T1000 (cell line): ENCODE data around the gene CRYBG2.
"Not testable (repeated sequence)": the region's sequence is repeated elsewhere in the genome, so short reads cannot be mapped to it uniquely, and the experiment has no call there.

ENCODE experiments used
- DNase-seq: peaks from one replicate; lab custom pipeline; 2025; ENCODE audit warnings: mixed read lengths; lab: John Stamatoyannopoulos, UW

Gene CRYBG2

DNA sequence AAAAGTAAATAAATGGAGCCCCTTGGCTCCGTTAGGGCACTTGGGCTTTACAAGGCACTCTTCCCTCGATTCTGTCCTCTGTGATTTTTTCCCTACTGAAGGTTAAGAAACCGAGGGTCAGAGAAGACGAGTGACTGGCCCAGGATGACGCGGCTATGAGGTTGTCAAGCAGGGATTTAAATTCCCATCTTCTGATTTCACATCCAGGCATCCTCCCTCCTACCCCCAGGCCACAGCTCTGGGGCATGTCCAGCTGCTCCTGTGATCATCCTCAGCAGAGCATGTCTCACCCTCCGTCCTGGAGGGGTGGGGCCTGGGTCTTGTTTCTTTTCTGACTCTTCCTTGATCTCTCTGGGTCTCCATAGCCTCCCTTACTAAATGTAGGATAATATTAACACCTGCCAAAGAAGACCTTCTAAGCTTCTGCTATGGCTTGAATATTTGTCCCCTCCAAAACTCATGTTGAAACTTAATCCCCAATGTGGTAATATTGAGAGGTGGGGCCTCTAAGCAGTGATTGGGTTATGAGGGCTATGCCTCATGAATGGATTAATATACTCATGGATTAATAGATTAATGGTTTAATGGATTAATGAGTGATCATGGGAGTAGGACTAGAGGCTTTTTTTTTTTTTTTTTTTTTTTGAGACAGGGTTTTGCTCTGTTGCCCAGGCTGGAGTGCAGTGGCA is 4.6 kb downstream of the CRYBG2 start:
- peak; percentile 65 for DNase-seq

DNA sequence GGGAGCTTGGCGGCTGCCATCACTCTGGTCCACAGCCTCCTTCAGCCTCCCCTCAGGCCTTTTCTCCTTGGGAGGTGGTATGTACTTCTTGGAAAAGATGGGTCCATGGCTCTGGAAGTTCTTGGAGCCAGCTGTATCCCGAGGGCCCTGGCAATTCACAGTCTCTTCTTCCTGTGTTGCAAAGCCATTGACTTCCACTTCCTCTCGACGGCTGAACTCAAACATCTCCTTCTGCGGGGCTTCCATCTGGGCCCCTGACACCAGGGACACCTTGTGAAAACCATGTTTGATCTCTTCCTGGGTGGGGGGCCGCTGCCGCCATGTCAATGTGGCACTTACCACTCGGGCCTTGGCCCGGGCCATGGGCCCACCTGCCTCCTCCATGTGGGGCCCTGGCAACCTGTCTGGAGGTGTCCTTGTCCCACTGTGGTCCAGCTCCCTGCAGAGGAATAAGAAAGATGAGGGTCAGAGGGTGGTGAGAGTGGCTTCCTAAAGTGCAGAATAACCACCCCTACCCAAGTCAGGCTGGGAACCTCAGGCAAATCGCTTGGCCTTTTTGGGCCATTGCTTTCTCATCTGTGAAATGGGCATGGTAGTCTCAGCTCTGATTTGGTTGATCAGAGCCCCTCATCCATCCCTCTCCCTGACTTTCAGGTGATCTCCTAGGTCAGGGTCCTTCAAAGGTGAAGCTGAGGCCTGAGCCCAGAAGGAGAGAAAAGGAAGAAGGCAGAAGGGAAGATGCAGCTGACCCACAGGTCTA is 7.5 kb downstream of the CRYBG2 start:
- DNase-seq, result no peak

DNA sequence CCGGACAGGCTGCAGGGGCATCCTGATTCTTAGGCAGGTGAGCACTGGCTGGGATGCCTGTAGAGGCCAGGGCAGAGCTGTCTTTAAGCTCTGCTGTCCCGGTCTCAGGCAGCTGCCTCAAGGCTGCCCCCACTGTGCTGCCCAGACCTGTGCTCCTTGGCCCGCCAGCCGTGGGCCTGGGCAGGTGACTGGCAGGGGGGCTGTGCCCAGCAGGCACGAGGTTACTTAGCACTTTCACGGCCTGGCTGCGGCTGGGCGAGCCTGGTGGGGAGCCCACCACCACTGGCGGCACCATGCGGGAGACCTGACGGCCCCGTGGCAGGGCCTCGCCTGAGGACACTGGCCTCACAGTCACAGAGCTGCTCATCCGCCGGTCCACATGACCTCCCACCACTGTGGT is 8.2 kb downstream of the CRYBG2 start:
- no peak for DNase-seq

DNA sequence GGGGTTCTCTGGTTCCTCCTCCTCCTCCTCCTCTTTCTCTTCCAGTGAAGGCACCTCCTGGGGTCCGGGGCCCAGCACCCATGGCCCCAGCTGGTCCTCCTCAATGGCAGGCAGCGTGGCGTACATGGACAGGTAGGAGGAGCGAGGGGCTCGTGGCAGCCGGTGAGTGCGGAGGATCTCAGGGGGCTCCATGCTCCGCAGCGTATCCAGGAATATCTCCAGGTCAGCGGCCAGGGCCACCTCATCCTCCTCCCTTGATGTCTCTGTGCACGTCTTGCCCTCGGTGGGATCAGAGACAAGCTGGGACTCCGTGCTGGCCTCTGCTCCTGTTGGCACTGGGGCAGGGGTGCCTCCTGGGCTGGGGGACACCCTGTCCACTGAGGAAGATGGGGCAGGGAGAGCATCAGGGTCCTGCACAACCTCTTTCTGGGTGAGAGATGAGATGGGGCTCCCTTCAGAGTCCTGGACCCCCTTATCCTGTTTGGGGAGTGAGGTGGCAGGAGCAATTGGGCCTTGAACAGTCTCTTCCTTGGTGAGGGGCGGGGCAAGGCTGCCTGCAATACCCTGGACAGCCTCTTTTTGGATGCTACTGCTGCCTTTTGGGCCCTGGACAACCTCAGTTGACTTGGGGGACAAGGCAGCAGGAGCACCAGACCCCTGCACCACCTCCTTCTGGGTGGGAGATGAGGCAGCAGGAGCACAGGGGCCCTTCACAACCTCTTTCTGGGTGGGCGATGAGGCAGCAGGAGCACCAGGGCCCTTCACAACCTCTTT is 9.6 kb downstream of the CRYBG2 start:
- no peak for DNase-seq

- no peak for DNase-seq
These were observed 13.9 kb downstream of the CRYBG2 start for GRCh38 chr1:26340047-26340481.

- no peak for DNase-seq
These were observed 15.3 kb downstream of the CRYBG2 start for GRCh38 chr1:26338670-26339069.

- DNase-seq, result no peak
These were observed 16.3 kb downstream of the CRYBG2 start for GRCh38 chr1:26337625-26338024.

DNA sequence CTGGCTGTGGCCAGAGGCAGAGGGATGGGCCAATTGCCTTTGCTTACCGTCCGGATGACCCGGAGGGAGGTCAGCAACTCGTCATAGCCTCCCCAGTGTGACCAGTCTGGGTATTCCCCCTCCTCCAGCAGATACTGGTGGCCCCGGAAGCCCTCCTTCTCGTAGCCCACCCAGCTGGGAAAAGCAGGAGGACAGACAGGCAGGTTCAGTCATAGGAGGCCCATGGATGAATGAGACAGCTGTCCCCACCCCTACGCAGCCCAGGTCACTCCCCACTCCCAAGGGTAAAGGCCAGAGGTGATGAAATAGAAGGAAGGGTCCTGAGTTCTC is 16.8 kb downstream of the CRYBG2 start:
- no peak for DNase-seq

DNA sequence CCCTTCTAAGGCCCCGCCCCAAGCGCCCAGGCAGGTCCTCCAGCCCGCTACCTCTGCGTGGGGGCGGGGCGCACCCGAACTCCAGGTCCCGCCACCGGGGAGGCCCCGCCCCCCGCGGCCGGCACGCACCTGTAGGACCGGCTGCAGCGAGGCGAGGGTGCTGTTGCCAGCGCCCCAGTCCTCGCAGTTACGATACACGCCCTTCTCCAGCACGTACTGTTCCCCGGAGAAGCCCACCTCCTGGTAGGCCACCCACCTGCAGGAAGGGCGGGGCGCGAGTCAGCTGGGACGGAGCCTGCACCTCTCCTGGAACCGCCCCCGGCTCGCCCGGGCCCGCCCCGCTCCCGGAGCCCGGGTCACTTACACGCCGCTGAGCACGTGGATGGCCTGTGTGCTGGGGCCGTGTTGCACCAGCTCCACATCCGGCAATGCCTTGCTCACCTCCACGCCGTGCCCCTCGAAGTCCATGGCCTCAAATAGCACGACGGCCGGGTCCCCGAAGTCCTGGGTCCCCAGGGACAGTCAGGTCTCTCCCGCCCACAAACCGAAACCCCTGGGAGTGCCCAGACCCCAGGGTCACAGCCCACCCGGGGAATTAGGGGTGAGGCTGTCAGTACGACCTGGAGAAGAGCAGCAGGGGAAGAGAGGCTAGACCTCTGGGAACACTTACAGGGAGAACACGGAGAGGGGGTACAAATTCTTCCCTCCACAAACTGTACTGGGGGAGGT is 17.3 kb downstream of the CRYBG2 start:
- DNase-seq, result no peak

DNA sequence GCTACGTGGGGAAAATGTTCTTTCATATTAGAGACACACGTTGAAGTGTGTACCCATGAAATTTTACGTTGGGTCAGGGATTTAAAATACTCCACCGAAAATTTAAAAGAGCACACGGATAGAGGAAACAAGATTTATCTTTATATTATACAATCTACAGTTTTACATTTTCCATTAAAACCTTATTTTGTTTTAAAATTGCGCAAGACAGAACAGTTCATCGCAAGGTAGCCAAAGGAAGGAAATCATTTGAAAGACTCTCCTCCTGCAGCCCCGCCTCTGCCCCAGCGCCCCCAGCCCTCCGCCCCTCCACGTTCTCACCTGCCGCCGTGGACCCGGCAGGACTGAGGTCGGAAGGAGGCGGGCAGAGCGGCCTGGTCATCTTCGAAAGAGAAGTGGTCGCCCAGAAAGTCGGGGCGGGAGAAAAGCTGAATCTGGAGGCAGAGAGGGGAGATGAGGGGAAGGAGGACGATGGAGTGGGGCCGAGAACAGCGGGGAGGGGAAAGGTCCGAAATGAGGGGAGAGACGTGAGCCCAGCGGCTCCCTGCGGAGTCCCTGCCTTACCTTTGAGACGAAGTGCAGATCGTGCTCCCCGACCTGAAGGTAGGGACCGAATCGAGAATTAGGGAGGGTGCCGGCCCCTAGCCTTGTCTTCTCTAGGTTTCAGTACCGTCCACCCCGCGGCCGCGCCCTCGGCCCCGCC is 18.0 kb downstream of the CRYBG2 start:
- DNase-seq, result no peak

DNA sequence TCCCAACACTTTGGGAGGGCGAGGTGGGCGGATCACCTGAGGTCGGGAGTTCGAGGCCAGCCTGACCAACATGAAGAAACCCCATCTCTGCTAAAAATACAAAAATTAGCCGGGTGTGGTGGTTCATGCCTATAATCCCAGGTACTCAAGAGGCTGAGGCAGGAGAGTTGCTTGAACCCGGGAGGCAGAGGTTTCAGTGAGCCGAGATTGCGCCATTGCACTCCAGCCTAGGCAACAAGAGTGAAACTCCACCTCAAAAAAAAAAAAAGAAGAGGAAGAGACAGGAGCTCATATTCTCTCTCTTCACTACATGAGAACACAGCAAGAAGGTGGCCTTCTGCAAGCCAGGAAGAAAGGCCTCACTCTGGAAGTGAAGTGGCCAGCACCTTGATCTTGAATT is 20.6 kb downstream of the CRYBG2 start:
- not testable (repeated sequence) for DNase-seq

DNA sequence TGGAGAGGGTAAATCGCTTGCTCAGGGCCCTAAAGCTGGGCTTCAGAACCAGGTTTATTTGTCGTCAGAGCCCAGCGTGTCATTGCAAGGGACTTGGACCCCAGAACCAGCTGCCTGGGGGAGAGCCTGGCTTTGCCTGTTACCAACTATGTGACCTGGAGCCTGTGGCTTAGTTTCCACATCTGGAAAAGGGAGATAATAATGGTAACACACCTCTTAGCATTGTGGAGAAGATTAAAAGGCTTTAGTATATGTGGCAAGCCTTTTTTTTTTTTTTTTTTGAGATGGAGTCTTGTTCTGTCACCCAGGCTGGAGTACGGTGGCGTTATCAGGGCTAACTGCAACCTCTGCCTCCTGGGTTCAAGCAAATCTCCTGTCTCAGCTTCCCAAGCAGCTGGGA is 23.7 kb downstream of the CRYBG2 start:
- DNase-seq, result no peak

- DNase-seq, result not testable (repeated sequence)
These were observed 24.6 kb downstream of the CRYBG2 start for GRCh38 chr1:26329380-26329779.

DNA sequence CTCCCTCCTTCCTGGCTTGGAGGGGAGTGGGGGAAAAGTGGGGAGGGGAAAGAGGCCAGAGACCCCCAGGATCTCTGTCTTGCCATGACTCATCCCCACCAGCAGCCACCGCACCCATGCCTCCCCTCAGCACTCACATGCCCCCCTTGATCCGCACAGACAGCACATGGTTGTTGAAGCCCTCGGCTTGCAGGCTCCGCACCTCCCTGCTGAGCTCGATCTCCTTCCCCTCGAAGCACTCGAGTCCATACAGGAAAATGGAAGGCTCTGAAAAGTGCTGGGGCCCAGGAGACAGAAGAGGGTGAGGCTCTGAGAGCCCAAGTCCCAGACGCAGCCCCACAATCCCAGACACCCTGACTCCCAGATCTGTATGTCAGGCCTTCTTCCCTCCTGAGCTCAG is 25.3 kb downstream of the CRYBG2 start:
- DNase-seq, result no peak

DNA sequence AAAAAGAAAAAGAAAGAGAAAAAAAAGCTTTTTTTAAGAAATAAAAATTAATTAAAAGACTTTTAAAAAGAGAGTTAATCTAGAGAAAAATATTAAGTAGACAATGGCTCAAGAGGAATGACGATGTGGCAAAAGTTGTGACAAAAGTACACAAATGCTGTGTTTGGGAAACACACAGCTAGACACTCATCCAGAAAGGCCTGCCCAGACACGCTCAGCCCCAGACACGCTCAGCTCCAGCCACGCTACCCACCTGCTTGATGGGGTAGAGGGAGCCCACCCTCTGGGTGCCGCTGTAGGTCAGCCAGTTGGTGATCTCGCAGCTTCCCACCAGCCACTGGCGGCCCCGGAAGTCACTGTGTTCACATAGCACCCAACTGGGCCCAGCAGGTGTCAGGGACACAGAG is 26.0 kb downstream of the CRYBG2 start:
- DNase-seq, result no peak

DNA sequence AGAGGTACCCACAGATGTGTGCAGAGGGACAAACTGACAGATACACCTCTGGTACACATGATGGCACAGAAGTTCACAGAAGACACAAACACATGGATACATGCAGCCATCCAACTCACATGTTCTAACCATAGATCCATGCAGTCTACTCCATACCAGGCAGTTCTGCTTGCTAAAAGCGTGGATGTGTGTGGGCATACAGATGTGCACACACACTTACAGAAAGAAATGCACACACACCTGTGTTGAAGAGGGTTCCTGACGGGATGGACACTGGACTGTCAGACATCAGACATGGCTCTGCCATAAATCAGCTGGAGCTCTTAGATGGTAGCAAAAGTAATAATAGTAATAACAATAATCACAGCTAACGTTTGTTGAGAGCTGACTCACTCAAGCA is 29.4 kb downstream of the CRYBG2 start:
- no peak for DNase-seq

- no peak for DNase-seq
These were observed 30.5 kb downstream of the CRYBG2 start for GRCh38 chr1:26323382-26323781.

DNA sequence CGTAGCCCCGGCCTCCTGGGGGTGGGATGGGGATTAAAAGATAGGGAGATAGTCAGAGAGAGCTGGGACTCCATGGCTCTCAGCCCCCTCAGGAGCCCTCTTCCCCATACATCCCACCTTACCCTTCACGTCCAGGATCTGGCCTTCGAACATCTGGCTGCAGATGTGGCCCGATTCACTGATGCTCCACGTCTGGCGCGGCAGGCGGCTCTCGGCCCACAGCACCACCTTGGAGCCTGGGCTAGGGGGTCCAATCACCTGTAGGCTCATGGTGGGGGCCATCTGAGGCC is 31.9 kb downstream of the CRYBG2 start:
- no peak for DNase-seq

DNA sequence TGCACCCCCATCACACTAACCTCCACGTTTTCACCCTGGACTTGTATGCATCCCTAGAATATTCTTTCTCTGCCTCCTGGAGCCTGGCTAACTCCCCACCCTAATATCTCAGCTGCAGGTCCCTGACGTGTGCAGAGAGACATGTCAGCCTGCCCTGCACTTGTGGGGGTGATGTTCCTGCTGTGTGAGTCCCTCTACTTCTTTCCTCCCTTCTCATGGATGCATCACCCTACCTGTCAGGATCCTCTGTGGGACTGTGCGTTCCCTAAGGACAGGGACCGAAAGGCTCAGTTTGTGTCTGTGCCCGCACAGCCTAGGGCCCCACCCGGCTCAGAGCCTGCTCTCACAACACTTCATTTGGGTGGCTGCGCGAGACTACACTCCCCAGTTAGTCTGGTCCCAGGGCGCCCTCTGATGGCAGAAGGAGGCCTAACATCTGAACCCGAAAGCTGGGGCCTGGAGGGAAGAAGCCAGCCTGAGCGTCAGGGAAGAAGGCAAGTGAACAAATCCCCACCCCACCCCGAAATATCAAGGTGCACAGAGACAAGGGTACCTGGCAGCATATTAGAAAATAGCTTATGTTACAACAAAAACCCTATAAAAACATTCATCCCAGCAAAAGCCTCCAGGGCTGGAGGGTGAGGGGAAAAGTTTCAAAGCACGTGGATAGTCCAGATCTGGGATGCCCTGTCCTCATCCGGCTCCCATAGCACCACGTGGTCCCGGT is 32.5 kb downstream of the CRYBG2 start:
- peak; percentile 78 for DNase-seq

GRCh38 chr1:26320896-26321295 is 33.0 kb downstream of the CRYBG2 start:
- DNase-seq, result no peak

- no peak for DNase-seq
These were observed 35.4 kb downstream of the CRYBG2 start for GRCh38 chr1:26318338-26319064.
